Smooth muscle cell (in vitro differentiated cells): ENCODE data around the gene STK11. TPM values are rescaled to one million over a fixed set of nuclear protein-coding genes. Genes with fewer than 3 reads are reported as not detected.

Experiments
- DNase-seq: peaks from one replicate; lab custom pipeline; 2025; ENCODE audit not compliant: unreplicated experiment; lab: John Stamatoyannopoulos, UW
- H2AFZ ChIP-seq: fragments of 200-600 bp; sonication (generic); 2 replicates; pipeline ENCODE4 v1.6.0; 2016; ENCODE audit warnings: antibody characterized with exemption, low read depth, mild to moderate bottlenecking
- H3F3A ChIP-seq: fragments of 200-600 bp; sonication (generic); 2 replicates; pipeline ENCODE4 v1.6.0; 2017; ENCODE audit warnings: antibody characterized with exemption, low read depth
- H3K27ac ChIP-seq: fragments of 200-600 bp; sonication (generic); 2 replicates; pipeline ENCODE4 v1.5.1; 2016; ENCODE audit warnings: low read depth, mild to moderate bottlenecking
- H3K27me3 ChIP-seq: fragments of 200-600 bp; sonication (generic); 2 replicates; pipeline ENCODE4 v1.6.1; 2016; ENCODE audit warnings: low read depth, mild to moderate bottlenecking
- H3K36me3 ChIP-seq: fragments of 200-600 bp; sonication (generic); 2 replicates; pipeline ENCODE4 v1.5.1; 2016; ENCODE audit warnings: low read depth
- H3K4me1 ChIP-seq: fragments of 200-600 bp; sonication (generic); 2 replicates; pipeline ENCODE4 v1.5.1; 2016; ENCODE audit warnings: low read depth
- H3K4me2 ChIP-seq: fragments of 200-600 bp; sonication (generic); 2 replicates; pipeline ENCODE4 v1.6.0; 2016; ENCODE audit warnings: mild to moderate bottlenecking
- H3K4me3 ChIP-seq: fragments of 200-600 bp; sonication (generic); 2 replicates; pipeline ENCODE4 v1.5.1; 2016; ENCODE audit warnings: mild to moderate bottlenecking
- H3K79me2 ChIP-seq: fragments of 200-600 bp; sonication (generic); 2 replicates; pipeline ENCODE4 v1.6.0; 2016; ENCODE audit warnings: low read depth, mild to moderate bottlenecking
- H3K9ac ChIP-seq: fragments of 200-600 bp; sonication (generic); 2 replicates; pipeline ENCODE4 v1.6.0; 2016; ENCODE audit warnings: low read depth
- H3K9me3 ChIP-seq: fragments of 200-600 bp; sonication (generic); replicated peaks from 2 replicates; pipeline ENCODE4 v1.5.1; 2016; ENCODE audit warnings: low read depth
- H4K20me1 ChIP-seq: fragments of 200-600 bp; sonication (generic); 2 replicates; pipeline ENCODE4 v1.6.0; 2016; ENCODE audit warnings: low read depth
- WGBS: methylation state at CpG from one replicate; pipeline ENCODE4 v1.1.7; 2016; ENCODE audit warnings: low lambda C conversion rate; 5-methylcytosine and 5-hydroxymethylcytosine counted together
- polyA plus RNA-seq: library from polyadenylated mRNA; unstranded; fragments of >200 nt; fragmentation: Nextera tagmentation; extraction: Ambion mirVana; gene quantifications from 2 replicates; pipeline ENCODE4 v1.2.1, GENCODE V29; 2016
- total RNA-seq: library from RNA; depleted of rRNA; stranded (reverse); fragments of >200 nt; gene quantifications from 2 replicates; pipeline ENCODE4 v1.2.3, GENCODE V29; 2014
- TF ChIP-seq, protein P1 (sequence below): fragments of 200-600 bp; sonication (generic); IDR thresholded peaks from 2 replicates; pipeline ENCODE4 v1.5.1; 2017; ENCODE audit warnings: borderline replicate concordance, mild to moderate bottlenecking, antibody characterized with exemption; ENCODE audit not compliant: insufficient read depth, poor library complexity, severe bottlenecking

STK11 gene
- total and polyA plus RNA-seq, 2 experiments from 2014 or later, result 23.6 to 62.3 TPM

DNA sequence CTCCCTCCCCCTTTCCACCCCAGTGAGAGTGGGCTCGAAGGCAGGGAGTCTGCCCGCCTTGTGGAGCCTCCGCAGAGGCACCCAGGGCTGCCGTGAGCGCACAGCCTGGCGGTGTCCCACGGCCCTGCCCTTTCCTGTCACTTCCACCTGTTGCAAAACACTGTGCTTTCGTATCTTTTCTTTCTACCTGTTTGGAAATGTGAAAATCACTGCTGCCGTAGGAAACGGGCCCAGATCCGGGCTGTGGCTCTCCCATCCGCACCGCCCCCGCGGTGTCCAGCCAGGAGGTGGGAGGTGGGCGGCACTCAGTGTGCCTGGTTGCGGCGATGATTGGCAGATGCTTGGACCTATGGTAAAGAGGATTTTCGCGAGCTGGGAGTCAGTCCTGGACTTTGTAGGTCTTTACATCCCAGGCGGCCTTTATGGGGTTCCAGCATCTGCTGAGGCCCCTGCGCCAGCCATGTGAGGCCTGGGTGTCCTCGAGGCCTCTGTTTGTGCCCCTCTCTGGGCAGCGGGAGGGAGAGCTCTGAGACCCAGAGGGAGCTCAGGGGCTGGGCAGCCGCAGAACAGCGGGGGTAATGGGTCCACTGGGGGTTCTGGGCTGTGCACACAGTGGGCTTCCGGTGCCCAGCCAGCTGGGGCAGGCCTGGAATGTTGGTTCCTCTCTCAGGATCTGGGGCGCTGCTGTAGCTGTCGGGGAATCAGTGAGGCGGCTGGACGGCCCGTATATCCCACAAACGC is 6.1 kb downstream of the STK11 start:
- DNase-seq, result no peak
- Histone ChIP-seq H3F3A (peaks cover 18% of the 10 kb centered on the region), H3K36me3 (no peaks in the 10 kb centered on the region), H3K9ac (no peak overlapping the region), H3K4me3 (no peak overlapping the region), H3K9me3 (no peaks in the 10 kb centered on the region), H3K4me2 (no peak overlapping the region), H3K79me2 (peaks cover 98% of the 10 kb centered on the region), H3K4me1 (peaks cover 37% of the 10 kb centered on the region), H3K27ac (peak overlapping the region; percentile 4), H2AFZ (no peak overlapping the region), H3K27me3 (no peaks in the 10 kb centered on the region), H4K20me1 (peaks cover 45% of the 10 kb centered on the region)
- TF ChIP-seq, protein P1, sequence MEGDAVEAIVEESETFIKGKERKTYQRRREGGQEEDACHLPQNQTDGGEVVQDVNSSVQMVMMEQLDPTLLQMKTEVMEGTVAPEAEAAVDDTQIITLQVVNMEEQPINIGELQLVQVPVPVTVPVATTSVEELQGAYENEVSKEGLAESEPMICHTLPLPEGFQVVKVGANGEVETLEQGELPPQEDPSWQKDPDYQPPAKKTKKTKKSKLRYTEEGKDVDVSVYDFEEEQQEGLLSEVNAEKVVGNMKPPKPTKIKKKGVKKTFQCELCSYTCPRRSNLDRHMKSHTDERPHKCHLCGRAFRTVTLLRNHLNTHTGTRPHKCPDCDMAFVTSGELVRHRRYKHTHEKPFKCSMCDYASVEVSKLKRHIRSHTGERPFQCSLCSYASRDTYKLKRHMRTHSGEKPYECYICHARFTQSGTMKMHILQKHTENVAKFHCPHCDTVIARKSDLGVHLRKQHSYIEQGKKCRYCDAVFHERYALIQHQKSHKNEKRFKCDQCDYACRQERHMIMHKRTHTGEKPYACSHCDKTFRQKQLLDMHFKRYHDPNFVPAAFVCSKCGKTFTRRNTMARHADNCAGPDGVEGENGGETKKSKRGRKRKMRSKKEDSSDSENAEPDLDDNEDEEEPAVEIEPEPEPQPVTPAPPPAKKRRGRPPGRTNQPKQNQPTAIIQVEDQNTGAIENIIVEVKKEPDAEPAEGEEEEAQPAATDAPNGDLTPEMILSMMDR, result no peak
- WGBS, result 91% methylated on average over 33 of the region's 33 CpGs

DNA sequence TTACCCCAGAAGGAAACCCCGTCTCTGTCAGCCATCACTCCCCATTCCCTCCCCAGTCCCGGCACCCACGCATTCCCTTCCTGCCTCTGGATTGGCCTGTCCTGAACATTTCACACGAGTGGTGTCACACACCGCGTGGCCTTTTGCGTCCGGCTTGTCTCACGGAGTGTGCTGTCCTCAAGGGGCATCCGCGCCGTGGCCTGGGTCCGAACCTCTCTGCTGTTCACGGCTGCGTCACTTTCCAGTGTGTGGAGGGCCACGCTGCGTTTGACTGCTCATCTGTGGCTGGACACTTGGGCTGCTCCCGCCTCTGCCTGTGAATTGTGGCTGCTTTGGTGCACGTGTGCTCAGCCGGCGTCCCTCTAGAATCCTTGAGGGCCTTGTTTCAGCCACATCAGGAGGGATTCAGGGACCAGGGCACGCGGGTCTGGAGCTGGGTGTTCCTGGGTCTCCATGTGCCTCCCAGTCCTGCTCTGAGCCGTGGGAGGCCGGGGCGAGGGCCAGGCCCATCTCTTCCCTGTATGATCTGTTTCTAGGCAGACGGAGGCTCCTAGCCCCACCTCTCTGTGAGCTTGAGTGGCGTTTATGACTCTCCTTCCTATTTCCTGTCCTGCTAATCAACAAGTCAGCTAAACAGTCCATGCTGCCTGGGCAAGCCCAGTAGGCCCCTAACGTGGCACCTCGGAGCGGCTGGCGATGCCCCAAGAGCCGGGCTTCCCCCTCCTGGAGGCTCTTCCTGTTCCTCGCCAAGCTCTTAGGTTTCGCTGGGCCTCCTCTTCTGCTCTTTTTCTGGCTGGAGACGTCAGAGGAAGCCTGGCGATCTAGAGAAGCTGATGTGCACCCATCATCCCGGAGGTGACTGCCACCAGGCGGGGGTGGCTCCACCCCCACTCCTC is 8.1 kb downstream of the STK11 start:
- Histone ChIP-seq H4K20me1 (peaks cover 43% of the 10 kb centered on the region), H3K9ac (no peak overlapping the region), H3K4me3 (no peak overlapping the region), H3K79me2 (peaks cover 98% of the 10 kb centered on the region), H3K36me3 (no peaks in the 10 kb centered on the region), H3K4me2 (peak overlapping the region; percentile 71), H3K4me1 (peaks cover 24% of the 10 kb centered on the region), H3K27ac (peak overlapping the region; percentile 77), H3F3A (peaks cover 18% of the 10 kb centered on the region), H3K9me3 (no peaks in the 10 kb centered on the region), H3K27me3 (no peaks in the 10 kb centered on the region), H2AFZ (no peak overlapping the region)
- 68% methylated on average over 39 of the region's 39 CpGs for WGBS
- DNase-seq, result peak; percentile 29
- TF ChIP-seq, protein P1, result no peak

DNA sequence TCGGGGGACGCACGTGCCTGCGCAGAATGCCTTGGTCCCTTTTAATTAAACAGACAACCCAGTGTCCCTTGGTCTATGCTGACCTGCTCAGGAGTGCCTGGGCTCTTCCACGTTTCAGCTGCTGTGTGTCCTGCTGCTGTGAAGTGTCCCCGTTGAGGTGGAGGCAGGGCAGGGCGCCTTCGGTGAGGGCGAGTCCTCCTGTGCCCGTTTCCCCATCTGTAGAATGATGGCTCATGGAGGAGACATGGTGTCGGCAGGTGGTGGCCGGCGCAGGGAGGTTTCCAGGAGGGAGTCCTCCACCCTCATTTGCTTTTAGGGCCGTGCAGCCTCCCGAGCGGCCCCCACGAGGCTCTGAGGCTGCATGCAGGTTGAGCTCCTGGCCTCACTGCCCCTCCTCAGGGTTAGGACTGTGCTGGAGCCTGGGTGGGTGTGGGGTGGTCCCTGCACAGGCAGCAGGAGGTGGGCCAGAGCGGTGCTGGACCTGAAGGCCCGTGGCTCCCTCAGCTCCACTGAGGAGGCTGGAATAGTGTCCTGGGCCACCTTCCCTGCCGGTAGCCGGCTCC is 8.8 kb downstream of the STK11 start:
- Histone ChIP-seq H4K20me1 (peaks cover 42% of the 10 kb centered on the region), H3K27ac (peak overlapping the region; percentile 77), H3K9me3 (no peaks in the 10 kb centered on the region), H3K9ac (no peak overlapping the region), H3K36me3 (no peaks in the 10 kb centered on the region), H3F3A (peaks cover 14% of the 10 kb centered on the region), H3K4me3 (no peak overlapping the region), H3K4me2 (peak overlapping the region; percentile 71), H3K79me2 (peaks cover 98% of the 10 kb centered on the region), H3K27me3 (no peaks in the 10 kb centered on the region), H2AFZ (no peak overlapping the region), H3K4me1 (peaks cover 22% of the 10 kb centered on the region)
- TF ChIP-seq, protein P1, result no peak
- 91% methylated on average over 21 of the region's 21 CpGs for whole genome bisulfite sequencing
- DNase-seq, result no peak
